Measurements from ENCODE around the gene SCEL. TPM values are rescaled to one million over a fixed set of nuclear protein-coding genes. Genes with fewer than 3 reads are reported as not detected.
"Not testable (repeated sequence)": the region's sequence is repeated elsewhere in the genome, so short reads cannot be mapped to it uniquely, and the experiment has no call there.

SCEL gene
- total RNA-seq, 6 experiments from 2014 or later: not detected

GRCh38 chr13:77623806-77624205, 88.3 kb downstream of the SCEL start:
- Mint-ChIP-seq H3K27me3 (ENCODE audit: insufficient read depth) (no peaks in the 10 kb centered on the region), H3K36me3 (ENCODE audit: low read depth) (no peaks in the 10 kb centered on the region), H3K4me1 (ENCODE audit: low read depth) (no peaks in the 10 kb centered on the region), H3K4me3 (no peak overlapping the region), H3K27ac (no peak overlapping the region), H3K9me3 (peaks cover 14% of the 10 kb centered on the region; the same call in 1 of the 2 replicates)
- TF ChIP-seq, protein P1, sequence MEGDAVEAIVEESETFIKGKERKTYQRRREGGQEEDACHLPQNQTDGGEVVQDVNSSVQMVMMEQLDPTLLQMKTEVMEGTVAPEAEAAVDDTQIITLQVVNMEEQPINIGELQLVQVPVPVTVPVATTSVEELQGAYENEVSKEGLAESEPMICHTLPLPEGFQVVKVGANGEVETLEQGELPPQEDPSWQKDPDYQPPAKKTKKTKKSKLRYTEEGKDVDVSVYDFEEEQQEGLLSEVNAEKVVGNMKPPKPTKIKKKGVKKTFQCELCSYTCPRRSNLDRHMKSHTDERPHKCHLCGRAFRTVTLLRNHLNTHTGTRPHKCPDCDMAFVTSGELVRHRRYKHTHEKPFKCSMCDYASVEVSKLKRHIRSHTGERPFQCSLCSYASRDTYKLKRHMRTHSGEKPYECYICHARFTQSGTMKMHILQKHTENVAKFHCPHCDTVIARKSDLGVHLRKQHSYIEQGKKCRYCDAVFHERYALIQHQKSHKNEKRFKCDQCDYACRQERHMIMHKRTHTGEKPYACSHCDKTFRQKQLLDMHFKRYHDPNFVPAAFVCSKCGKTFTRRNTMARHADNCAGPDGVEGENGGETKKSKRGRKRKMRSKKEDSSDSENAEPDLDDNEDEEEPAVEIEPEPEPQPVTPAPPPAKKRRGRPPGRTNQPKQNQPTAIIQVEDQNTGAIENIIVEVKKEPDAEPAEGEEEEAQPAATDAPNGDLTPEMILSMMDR (IDR thresholded peaks at IDR 0.05): no peak
- no peak for DNase-seq

GRCh38 chr13:77628170-77628569, 92.7 kb downstream of the SCEL start:
- Mint-ChIP-seq H3K27ac (no peak overlapping the region), H3K36me3 (ENCODE audit: low read depth) (no peaks in the 10 kb centered on the region), H3K4me1 (ENCODE audit: low read depth) (no peaks in the 10 kb centered on the region), H3K27me3 (ENCODE audit: insufficient read depth) (peaks cover 2% of the 10 kb centered on the region; the same call in 1 of the 2 replicates), H3K9me3 (peaks cover 22% of the 10 kb centered on the region), H3K4me3 (no peak overlapping the region)
- TF ChIP-seq, protein P1 (IDR thresholded peaks at IDR 0.05): no peak
- DNase-seq: no peak

DNA sequence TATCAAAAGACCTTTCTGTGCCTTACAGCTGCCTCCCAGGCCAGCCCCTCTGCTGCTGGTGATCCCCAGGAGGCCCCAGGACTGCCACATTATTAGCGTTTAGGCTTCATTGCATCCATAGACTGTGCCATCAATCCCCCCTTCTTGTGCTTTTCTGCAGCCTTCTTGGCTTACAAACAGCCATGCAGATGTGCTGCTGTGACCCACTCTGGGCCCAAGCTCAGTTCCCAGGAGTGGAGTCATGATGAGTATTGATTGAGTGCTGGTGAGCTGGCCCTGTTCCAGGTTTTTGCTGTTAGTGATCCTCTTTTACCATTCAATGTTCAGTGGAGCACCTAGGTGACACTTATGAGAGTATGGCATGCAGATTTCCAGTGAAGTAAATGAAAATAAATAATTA, 102.1 kb downstream of the SCEL start:
- Mint-ChIP-seq H3K4me1 (ENCODE audit: low read depth) (no peaks in the 10 kb centered on the region), H3K27me3 (ENCODE audit: insufficient read depth) (no peaks in the 10 kb centered on the region), H3K9me3 (peaks cover 15% of the 10 kb centered on the region), H3K4me3 (no peak overlapping the region), H3K36me3 (ENCODE audit: low read depth) (no peaks in the 10 kb centered on the region), H3K27ac (no peak overlapping the region)
- TF ChIP-seq, protein P1 (IDR thresholded peaks at IDR 0.05): no peak
- no peak for DNase-seq

DNA sequence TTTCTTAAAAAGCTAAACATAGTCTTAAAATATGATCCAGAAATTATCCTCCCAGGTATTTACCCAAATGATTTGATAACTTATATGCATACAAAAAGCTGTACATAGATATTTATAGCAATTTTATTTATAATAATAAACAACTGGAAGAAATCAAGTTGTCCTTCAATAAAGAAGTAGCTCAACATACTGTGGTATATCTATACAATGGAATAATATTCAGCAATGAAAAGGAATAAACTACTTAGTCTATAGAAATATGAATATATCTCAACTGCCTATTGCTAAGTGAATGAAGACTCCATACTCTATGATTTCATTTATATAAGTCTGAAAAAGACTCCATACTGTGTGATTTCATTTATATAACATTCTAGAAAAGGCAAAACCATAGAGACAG, 114.9 kb downstream of the SCEL start:
- H3K9me3 Mint-ChIP-seq: peaks cover 35% of the 10 kb centered on the region
- H3K27me3 Mint-ChIP-seq (ENCODE audit: insufficient read depth): no peaks in the 10 kb centered on the region
- no peaks in the 10 kb centered on the region for H3K4me1 Mint-ChIP-seq (ENCODE audit: low read depth)
- TF ChIP-seq, protein P1 (IDR thresholded peaks at IDR 0.05): no peak
- H3K27ac Mint-ChIP-seq: no peak overlapping the region
- DNase-seq: no peak
- H3K36me3 Mint-ChIP-seq (ENCODE audit: low read depth): no peaks in the 10 kb centered on the region
- H3K4me3 Mint-ChIP-seq: no peak overlapping the region

GRCh38 chr13:77653301-77653700, 117.8 kb downstream of the SCEL start:
- Mint-ChIP-seq H3K27me3 (ENCODE audit: insufficient read depth) (no peaks in the 10 kb centered on the region), H3K27ac (no peak overlapping the region), H3K9me3 (peaks cover 24% of the 10 kb centered on the region), H3K36me3 (ENCODE audit: low read depth) (no peaks in the 10 kb centered on the region), H3K4me3 (no peak overlapping the region), H3K4me1 (ENCODE audit: low read depth) (no peaks in the 10 kb centered on the region)
- TF ChIP-seq, protein P1 (IDR thresholded peaks at IDR 0.05): no peak
- DNase-seq: no peak

DNA sequence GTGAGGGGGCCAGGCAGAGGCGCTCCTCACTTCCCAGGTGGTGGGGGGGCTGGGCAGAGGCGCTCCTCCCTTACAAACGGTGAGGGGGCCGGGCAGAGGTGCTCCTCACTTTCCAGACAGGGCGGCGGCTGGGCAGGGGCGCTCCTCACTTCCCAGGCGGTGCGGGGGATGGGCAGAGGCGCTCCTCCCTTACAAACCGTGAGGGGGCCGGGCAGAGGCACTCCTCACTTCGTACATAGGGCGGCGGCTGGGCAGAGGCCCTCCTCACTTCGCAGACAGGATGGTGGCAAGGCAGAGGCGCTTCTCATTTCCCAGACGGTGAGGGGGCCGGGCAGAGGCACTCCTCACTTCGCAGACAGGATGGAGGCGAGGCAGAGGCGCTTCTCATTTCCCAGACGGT, 124.5 kb downstream of the SCEL start:
- peaks cover 25% of the 10 kb centered on the region for H3K9me3 Mint-ChIP-seq

More for the DNA sequence above, 124.5 kb downstream of the SCEL start:
- H3K27me3 Mint-ChIP-seq (ENCODE audit: insufficient read depth); H3K36me3 Mint-ChIP-seq (ENCODE audit: low read depth); H3K4me3 Mint-ChIP-seq; DNase-seq; H3K4me1 Mint-ChIP-seq (ENCODE audit: low read depth); H3K27ac Mint-ChIP-seq: not testable (repeated sequence)

All from HFFc6 (cell line).